ENCODE measurements around the gene ULK1. TPM values are rescaled to one million over a fixed set of nuclear protein-coding genes. Genes with fewer than 3 reads are reported as not detected.
"Not testable (repeated sequence)": the region's sequence is repeated elsewhere in the genome, so short reads cannot be mapped to it uniquely, and the experiment has no call there.

The ULK1 gene
- polyA plus RNA-seq, 1 donor (not counting 4 experiments of a cell fraction or from before 2014, with no cell fraction given), result 2.3 TPM

GRCh38 chr12:131949431-131950181, 55.2 kb downstream of the ULK1 start, which contains the start of gene EP400:
TSS of gene EP400 (plus strand) at chr12:131949942. CDS start at chr12:131960620, 10,678 bp downstream.
- peak within 1 kb of the TSS; percentile 54 for H3K27ac ChIP-seq (ENCODE audit: control insufficient read depth, insufficient read depth, low read length)

DNA sequence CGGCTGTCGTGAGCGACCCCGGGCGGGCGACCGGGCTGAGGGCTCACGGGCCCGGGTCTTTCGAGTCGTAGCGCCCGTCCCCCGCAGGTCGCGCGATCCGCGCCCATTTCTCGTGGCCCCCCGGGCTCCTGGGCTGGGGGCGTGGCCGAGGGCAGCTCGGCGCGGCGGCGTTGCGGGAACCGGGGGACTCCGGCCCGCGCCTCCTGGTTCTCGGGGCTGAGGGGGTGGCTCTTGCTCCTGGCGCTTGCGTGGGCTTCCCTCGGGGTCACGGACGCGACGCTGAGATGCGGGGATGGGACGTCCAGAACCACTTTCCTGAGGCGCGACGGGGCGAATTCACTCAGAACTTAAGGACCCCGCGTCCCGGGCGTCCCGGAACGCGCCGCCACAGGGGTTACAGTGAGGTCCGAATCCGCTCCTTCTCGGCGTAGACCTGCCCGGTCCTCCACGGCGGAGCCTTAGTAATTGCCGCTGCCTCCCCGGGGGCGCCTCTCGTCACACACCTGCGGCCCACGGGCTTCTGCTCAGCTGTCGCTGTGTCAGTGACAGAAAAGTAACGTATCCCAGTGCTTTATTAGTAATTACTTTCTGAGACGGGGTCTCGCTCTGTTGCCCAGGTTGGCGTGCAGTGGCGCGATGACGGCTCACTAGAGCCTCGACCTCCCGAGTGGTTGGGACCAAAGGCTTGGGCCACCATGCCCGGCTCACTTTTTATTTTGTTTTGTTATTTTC, 55.9 kb downstream of the ULK1 start:
- Histone ChIP-seq H3K4me2 (ENCODE audit: control insufficient read depth, extremely low read depth, insufficient read depth, low read depth, low read length) (peak overlapping the region; percentile 67), H3K36me3 (ENCODE audit: control insufficient read depth in 2 of 2, extremely low read depth in 1 of 2, insufficient read depth in 2 of 2, low read length in 2 of 2) (no peaks in the 10 kb centered on the region), H3K9ac (ENCODE audit: control insufficient read depth, extremely low read depth, insufficient read depth, low read length) (peak overlapping the region; percentile 87), H4K20me1 (ENCODE audit: control insufficient read depth, extremely low read depth, insufficient read depth, low read length) (peaks cover 4% of the 10 kb centered on the region), H3K9me1 (ENCODE audit: control insufficient read depth, extremely low read depth, insufficient read depth, low read length) (no peaks in the 10 kb centered on the region), H3K9me3 (ENCODE audit: control insufficient read depth, low read depth, low read length) (no peaks in the 10 kb centered on the region), H3K4me3 (ENCODE audit: control insufficient read depth in 2 of 3, extremely low read depth in 1 of 3, insufficient read depth in 2 of 3, low read depth in 1 of 3, low read length in 3 of 3) (peak overlapping the region; percentile 75 to 96 (median 92)), H3K27ac (ENCODE audit: control insufficient read depth, insufficient read depth, low read length) (peak overlapping the region; percentile 54), H3K27me3 (ENCODE audit: control insufficient read depth, extremely low read depth, insufficient read depth, low read length) (no peaks in the 10 kb centered on the region), H3K4me1 (ENCODE audit: control insufficient read depth, extremely low read depth, insufficient read depth, low read length) (peaks cover 8% of the 10 kb centered on the region), H3K79me2 (ENCODE audit: control insufficient read depth, insufficient read depth, low read length) (peaks cover 51% of the 10 kb centered on the region), H2AFZ (ENCODE audit: control insufficient read depth, low read length) (peak overlapping the region; percentile 10)
- TF ChIP-seq EZH2 (IDR thresholded peaks at IDR 0.05; ENCODE audit: low read length), result no peak
- TF ChIP-seq, protein P1, sequence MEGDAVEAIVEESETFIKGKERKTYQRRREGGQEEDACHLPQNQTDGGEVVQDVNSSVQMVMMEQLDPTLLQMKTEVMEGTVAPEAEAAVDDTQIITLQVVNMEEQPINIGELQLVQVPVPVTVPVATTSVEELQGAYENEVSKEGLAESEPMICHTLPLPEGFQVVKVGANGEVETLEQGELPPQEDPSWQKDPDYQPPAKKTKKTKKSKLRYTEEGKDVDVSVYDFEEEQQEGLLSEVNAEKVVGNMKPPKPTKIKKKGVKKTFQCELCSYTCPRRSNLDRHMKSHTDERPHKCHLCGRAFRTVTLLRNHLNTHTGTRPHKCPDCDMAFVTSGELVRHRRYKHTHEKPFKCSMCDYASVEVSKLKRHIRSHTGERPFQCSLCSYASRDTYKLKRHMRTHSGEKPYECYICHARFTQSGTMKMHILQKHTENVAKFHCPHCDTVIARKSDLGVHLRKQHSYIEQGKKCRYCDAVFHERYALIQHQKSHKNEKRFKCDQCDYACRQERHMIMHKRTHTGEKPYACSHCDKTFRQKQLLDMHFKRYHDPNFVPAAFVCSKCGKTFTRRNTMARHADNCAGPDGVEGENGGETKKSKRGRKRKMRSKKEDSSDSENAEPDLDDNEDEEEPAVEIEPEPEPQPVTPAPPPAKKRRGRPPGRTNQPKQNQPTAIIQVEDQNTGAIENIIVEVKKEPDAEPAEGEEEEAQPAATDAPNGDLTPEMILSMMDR (optimal IDR thresholded peaks at IDR 0.05 in 1 of 3, IDR thresholded peaks at IDR 0.05 in 1 of 3, conservative IDR thresholded peaks at IDR 0.05 in 1 of 3; ENCODE audit: extremely low read depth in 1 of 3, insufficient read depth in 2 of 3, low read length in 3 of 3), result no peak
- FAIRE-seq (no peak), DNase-seq (ENCODE audit: low read depth, low spot score) (no peak)
- dilution Hi-C loops (cut with MboI; ENCODE audit: extremely low pct_ligation_motif_present, low sequenced_read_pairs), result no loop called here

More at GRCh38 chr12:131949431-131950181, 55.2 kb downstream of the ULK1 start, which contains the start of gene EP400:
- Histone ChIP-seq H3K79me2 (ENCODE audit: control insufficient read depth, insufficient read depth, low read length) (peaks cover 44% of the 10 kb centered on the region), H2AFZ (ENCODE audit: control insufficient read depth, low read length) (peak within 1 kb of the TSS; percentile 97), H3K9me3 (ENCODE audit: control insufficient read depth, low read depth, low read length) (no peaks in the 10 kb centered on the region), H3K9ac (ENCODE audit: control insufficient read depth, extremely low read depth, insufficient read depth, low read length) (peak within 1 kb of the TSS; percentile 87), H3K36me3 (ENCODE audit: control insufficient read depth in 2 of 2, extremely low read depth in 1 of 2, insufficient read depth in 2 of 2, low read length in 2 of 2) (peaks cover 2 to 3% of the 10 kb centered on the region in 2 experiments), H4K20me1 (ENCODE audit: control insufficient read depth, extremely low read depth, insufficient read depth, low read length) (peaks cover under 1% of the 10 kb centered on the region), H3K27me3 (ENCODE audit: control insufficient read depth, extremely low read depth, insufficient read depth, low read length) (no peaks in the 10 kb centered on the region), H3K4me2 (ENCODE audit: control insufficient read depth, extremely low read depth, insufficient read depth, low read depth, low read length) (peak within 1 kb of the TSS; percentile 71), H3K9me1 (ENCODE audit: control insufficient read depth, extremely low read depth, insufficient read depth, low read length) (no peaks in the 10 kb centered on the region), H3K4me3 (ENCODE audit: control insufficient read depth in 2 of 3, extremely low read depth in 1 of 3, insufficient read depth in 2 of 3, low read depth in 1 of 3, low read length in 3 of 3) (peak within 1 kb of the TSS; percentile 75 to 96 (median 92)), H3K4me1 (ENCODE audit: control insufficient read depth, extremely low read depth, insufficient read depth, low read length) (peaks cover 8% of the 10 kb centered on the region)
- dilution Hi-C loops (cut with MboI; ENCODE audit: extremely low pct_ligation_motif_present, low sequenced_read_pairs), result no loop called here
- TF ChIP-seq, protein P1 (optimal IDR thresholded peaks at IDR 0.05 in 1 of 3, IDR thresholded peaks at IDR 0.05 in 1 of 3, conservative IDR thresholded peaks at IDR 0.05 in 1 of 3; ENCODE audit: extremely low read depth in 1 of 3, insufficient read depth in 2 of 3, low read length in 3 of 3), result peak in 2 of 3 experiments; percentile 48 to 77
- TF ChIP-seq EZH2 (IDR thresholded peaks at IDR 0.05; ENCODE audit: low read length), result no peak
- DNase-seq (ENCODE audit: low read depth, low spot score), result peak; percentile 30
- no peak for FAIRE-seq

- H3K27me3 ChIP-seq (ENCODE audit: control insufficient read depth, extremely low read depth, insufficient read depth, low read length); H2AFZ ChIP-seq (ENCODE audit: control insufficient read depth, low read length); dilution Hi-C loops (cut with MboI; ENCODE audit: extremely low pct_ligation_motif_present, low sequenced_read_pairs); H3K36me3 ChIP-seq (ENCODE audit: control insufficient read depth in 2 of 2, extremely low read depth in 1 of 2, insufficient read depth in 2 of 2, low read length in 2 of 2); DNase-seq (ENCODE audit: low read depth, low spot score); H3K27ac ChIP-seq (ENCODE audit: control insufficient read depth, insufficient read depth, low read length); H3K9me1 ChIP-seq (ENCODE audit: control insufficient read depth, extremely low read depth, insufficient read depth, low read length); H3K9me3 ChIP-seq (ENCODE audit: control insufficient read depth, low read depth, low read length); H3K9ac ChIP-seq (ENCODE audit: control insufficient read depth, extremely low read depth, insufficient read depth, low read length); H3K4me2 ChIP-seq (ENCODE audit: control insufficient read depth, extremely low read depth, insufficient read depth, low read depth, low read length); FAIRE-seq; H3K4me3 ChIP-seq (ENCODE audit: control insufficient read depth in 2 of 3, extremely low read depth in 1 of 3, insufficient read depth in 2 of 3, low read depth in 1 of 3, low read length in 3 of 3): not testable (repeated sequence)
- peaks cover 10% of the 10 kb centered on the region for H4K20me1 ChIP-seq (ENCODE audit: control insufficient read depth, extremely low read depth, insufficient read depth, low read length)
- H3K4me1 ChIP-seq (ENCODE audit: control insufficient read depth, extremely low read depth, insufficient read depth, low read length), result peaks cover 21% of the 10 kb centered on the region
- H3K79me2 ChIP-seq (ENCODE audit: control insufficient read depth, insufficient read depth, low read length), result peaks cover 85% of the 10 kb centered on the region
These were observed 59.4 kb downstream of the ULK1 start for GRCh38 chr12:131953810-131954209.
